Mesodermal cell (in vitro differentiated cells): ENCODE measurements around the gene FOXK2.

Source experiments
- H3K27ac ChIP-seq: 2 replicates; pipeline ENCODE4 v1.7.0; 2013; ENCODE audit warnings: mild to moderate bottlenecking, low read depth, low read length, moderate library complexity; ENCODE audit not compliant: severe bottlenecking
- H3K36me3 ChIP-seq: 2 replicates; pipeline ENCODE4 v1.7.1; 2013; ENCODE audit warnings: mild to moderate bottlenecking, low read length, moderate library complexity; ENCODE audit not compliant: control insufficient read depth, insufficient read depth
- H3K4me1 ChIP-seq: one replicate; pipeline ENCODE4 v1.7.1; 2013; ENCODE audit warnings: mild to moderate bottlenecking, low read length; ENCODE audit not compliant: insufficient read depth, control insufficient read depth, poor library complexity, severe bottlenecking
- H3K4me3 ChIP-seq: 2 replicates; pipeline ENCODE4 v1.7.0; 2013; ENCODE audit warnings: low read length, control low read depth, mild to moderate bottlenecking; ENCODE audit not compliant: insufficient read depth, poor library complexity, severe bottlenecking; ENCODE audit errors: extremely low read depth
- H3K9me3 ChIP-seq: 2 replicates; pipeline ENCODE4 v1.7.1; 2013; ENCODE audit warnings: mild to moderate bottlenecking, low read length, moderate library complexity; ENCODE audit not compliant: control insufficient read depth
- WGBS, 2 experiments: methylation state at CpG; one replicate each; pipeline ENCODE4 v1.1.5; 2013; ENCODE audit warnings: missing lambda C conversion rate in 2 of 2; ENCODE audit not compliant: insufficient coverage in 2 of 2; 5-methylcytosine and 5-hydroxymethylcytosine counted together

FOXK2 gene

GRCh38 chr17:82517230-82517865 lies 2.2 kb upstream of the FOXK2 start:
- 96 to 98% methylated on average over 5 to 7 of the region's 10 CpGs for WGBS, 2 experiments
- H3K4me3 ChIP-seq = no peak overlapping the region
- H3K27ac ChIP-seq = no peak overlapping the region
- no peaks in the 10 kb centered on the region for H3K4me1 ChIP-seq
- H3K36me3 ChIP-seq = no peaks in the 10 kb centered on the region
- no peaks in the 10 kb centered on the region for H3K9me3 ChIP-seq

GRCh38 chr17:82519971-82520903 lies 705 bp downstream of the FOXK2 start:
- H3K4me3 ChIP-seq = peak overlapping the region; percentile 92
- WGBS, 2 experiments = 0 to 1% methylated on average over 72 to 83 of the region's 94 CpGs

DNA sequence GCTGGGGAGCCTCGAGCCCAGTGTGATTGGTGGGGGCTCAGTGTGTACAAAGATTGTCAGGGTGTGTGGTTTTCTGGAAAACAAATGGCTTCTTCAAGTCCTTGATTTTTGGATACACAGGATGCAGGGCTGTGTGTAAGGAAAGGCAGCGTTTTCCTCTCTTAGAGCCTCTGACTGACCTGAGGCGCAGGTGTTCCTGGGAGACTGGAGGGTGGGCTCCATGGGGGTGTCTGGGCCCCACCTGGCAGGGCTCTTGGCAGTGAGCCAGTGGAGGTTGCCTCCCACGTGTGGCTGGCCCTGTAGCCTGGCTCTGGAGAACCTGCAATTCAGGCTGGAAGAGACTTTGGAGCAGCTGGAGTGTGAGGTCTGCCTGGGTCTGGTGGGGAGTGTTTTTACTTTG lies 5.0 kb downstream of the FOXK2 start:
- Histone ChIP-seq H3K9me3 (no peaks in the 10 kb centered on the region), H3K4me3 (no peak overlapping the region), H3K27ac (no peak overlapping the region), H3K36me3 (peaks cover 13% of the 10 kb centered on the region), H3K4me1 (peaks cover 7% of the 10 kb centered on the region)
- whole genome bisulfite sequencing, 2 experiments = 90 to 93% methylated on average over 3 to 4 of the region's 4 CpGs

More at GRCh38 chr17:82519971-82520903, 705 bp downstream of the FOXK2 start:
- Histone ChIP-seq H3K9me3 (no peaks in the 10 kb centered on the region), H3K27ac (peak overlapping the region; percentile 0), H3K4me1 (no peaks in the 10 kb centered on the region), H3K36me3 (peaks cover 12% of the 10 kb centered on the region)

DNA sequence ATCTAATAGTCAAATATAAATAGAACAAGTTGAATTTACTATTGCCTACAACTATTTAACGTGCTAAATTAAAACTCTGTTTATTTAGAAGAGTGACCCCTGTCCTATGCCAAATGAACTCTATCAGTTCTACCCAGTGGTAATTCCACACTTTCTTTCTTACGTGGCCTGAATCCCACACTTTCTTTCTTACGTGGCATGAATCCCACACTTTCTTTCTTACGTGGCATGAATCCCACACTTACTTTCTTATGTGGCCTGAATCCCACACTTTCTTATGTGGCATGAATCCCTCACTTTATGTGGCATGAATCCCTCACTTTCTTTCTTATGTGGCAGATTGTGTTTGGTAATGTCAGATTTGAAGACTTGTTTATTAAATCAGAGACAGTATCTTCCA lies 6.2 kb downstream of the FOXK2 start:
- no peak overlapping the region for H3K4me3 ChIP-seq
- peaks cover 13% of the 10 kb centered on the region for H3K36me3 ChIP-seq
- no peak overlapping the region for H3K27ac ChIP-seq
- H3K9me3 ChIP-seq = no peaks in the 10 kb centered on the region
- peaks cover 14% of the 10 kb centered on the region for H3K4me1 ChIP-seq
- 92 to 98% methylated on average over 4 of the region's 4 CpGs for WGBS, 2 experiments

DNA sequence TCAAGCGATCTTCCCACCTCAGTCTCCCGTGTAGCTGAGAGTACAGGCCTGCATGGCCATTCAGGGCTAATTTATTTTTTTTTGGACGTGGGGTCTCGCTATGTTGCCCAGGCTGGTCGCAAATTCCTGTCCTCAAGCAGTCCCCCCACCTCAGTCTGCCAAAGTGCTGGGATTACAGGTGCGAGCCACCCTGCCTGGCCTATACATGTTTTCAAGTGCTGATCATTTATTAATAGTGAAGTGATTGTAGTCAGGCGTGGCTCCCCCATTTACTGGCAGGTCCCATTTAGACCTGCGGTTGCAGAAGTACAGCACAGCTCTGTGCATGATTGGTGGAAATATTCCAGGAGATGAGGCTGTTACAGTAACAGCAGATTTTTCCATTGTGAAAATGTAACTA lies 8.4 kb downstream of the FOXK2 start:
- H3K27ac ChIP-seq = no peak overlapping the region
- H3K36me3 ChIP-seq = peaks cover 20% of the 10 kb centered on the region
- no peak overlapping the region for H3K4me3 ChIP-seq
- peaks cover 22% of the 10 kb centered on the region for H3K4me1 ChIP-seq
- 92 to 95% methylated on average over 7 of the region's 8 CpGs for WGBS, 2 experiments
- H3K9me3 ChIP-seq = no peaks in the 10 kb centered on the region

- Histone ChIP-seq H3K36me3 (peaks cover 17% of the 10 kb centered on the region), H3K4me1 (peaks cover 22% of the 10 kb centered on the region), H3K9me3 (no peaks in the 10 kb centered on the region), H3K4me3 (no peak overlapping the region), H3K27ac (peak overlapping the region; percentile 57)
- 82 to 92% methylated on average over 10 to 14 of the region's 17 CpGs for WGBS, 2 experiments
Observed at GRCh38 chr17:82528484-82529265, 9.1 kb downstream of the FOXK2 start.

DNA sequence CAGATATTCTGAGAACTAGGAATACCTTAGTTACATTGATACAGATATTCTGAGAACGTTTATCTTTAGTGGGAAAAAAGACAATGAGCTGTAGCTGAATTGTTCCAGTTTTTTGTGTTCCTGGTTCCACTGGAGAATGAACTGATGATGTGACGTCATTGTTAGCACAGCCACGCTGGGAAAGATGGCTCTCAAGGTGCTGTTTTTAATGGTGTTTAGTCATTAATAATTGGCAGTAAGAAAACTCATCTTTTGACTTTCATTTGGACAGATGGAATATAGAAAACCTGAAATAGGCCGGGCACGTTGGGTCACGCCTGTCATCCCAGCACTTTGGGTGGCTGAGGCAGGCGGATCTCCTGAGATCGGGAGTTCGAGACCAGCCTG lies 10.4 kb downstream of the FOXK2 start:
- no peaks in the 10 kb centered on the region for H3K9me3 ChIP-seq
- H3K27ac ChIP-seq = no peak overlapping the region
- 92 to 93% methylated on average over 9 of the region's 9 CpGs for WGBS, 2 experiments
- no peak overlapping the region for H3K4me3 ChIP-seq
- peaks cover 28% of the 10 kb centered on the region for H3K4me1 ChIP-seq
- peaks cover 11% of the 10 kb centered on the region for H3K36me3 ChIP-seq

GRCh38 chr17:82531431-82531881 lies 11.9 kb downstream of the FOXK2 start:
- Histone ChIP-seq H3K27ac (peak overlapping the region; percentile 18), H3K36me3 (peaks cover 7% of the 10 kb centered on the region), H3K9me3 (no peaks in the 10 kb centered on the region), H3K4me3 (no peak overlapping the region), H3K4me1 (peaks cover 38% of the 10 kb centered on the region)
- WGBS, 2 experiments = 87 to 100% methylated on average over 3 to 7 of the region's 7 CpGs

GRCh38 chr17:82534401-82534812 lies 14.9 kb downstream of the FOXK2 start:
- no peaks in the 10 kb centered on the region for H3K9me3 ChIP-seq
- H3K4me3 ChIP-seq = no peak overlapping the region
- no peak overlapping the region for H3K27ac ChIP-seq
- 86 to 96% methylated on average over 6 of the region's 7 CpGs for WGBS, 2 experiments
- H3K36me3 ChIP-seq = peaks cover 7% of the 10 kb centered on the region
- peaks cover 51% of the 10 kb centered on the region for H3K4me1 ChIP-seq

- no peak overlapping the region for H3K4me3 ChIP-seq
- no peaks in the 10 kb centered on the region for H3K9me3 ChIP-seq
- 77 to 80% methylated on average over 5 to 6 of the region's 6 CpGs for WGBS, 2 experiments
- H3K27ac ChIP-seq = peak overlapping the region; percentile 92
- peaks cover under 1% of the 10 kb centered on the region for H3K36me3 ChIP-seq
- H3K4me1 ChIP-seq = peaks cover 36% of the 10 kb centered on the region
Observed at GRCh38 chr17:82536512-82537201, 17.1 kb downstream of the FOXK2 start.
